ENCODE data around the gene PCSK4.

- no peak for TF ChIP-seq CTCF (IDR thresholded peaks at IDR 0.05 in 2 of 3, conservative IDR thresholded peaks at IDR 0.05 in 1 of 3; ENCODE audit: control insufficient read depth in 2 of 3, extremely low read depth in 1 of 3, insufficient read depth in 1 of 3, low read depth in 3 of 3, low read length in 3 of 3)
- no peak for TF ChIP-seq CREB1 (IDR thresholded peaks at IDR 0.05; ENCODE audit: low read depth)
- no peak for TF ChIP-seq MAX (IDR thresholded peaks at IDR 0.05; ENCODE audit: low read depth, low read length)
Observed at GRCh38 chr19:1522838-1523237, 32.7 kb upstream of the PCSK4 start.

Data from GM12878 (cell line).